Neural progenitor cell (in vitro differentiated cells): ENCODE measurements around the gene CTNNA3.

ENCODE experiments used
- CTCF ChIP-seq: fragments of 200-600 bp; sonication (generic); IDR thresholded peaks from 2 replicates; pipeline ENCODE4 v1.5.1; 2017; ENCODE audit warnings: antibody characterized with exemption, mild to moderate bottlenecking
- EZH2 ChIP-seq: fragments of 200-600 bp; sonication (generic); IDR thresholded peaks from 2 replicates; pipeline ENCODE4 v1.6.1; 2017; ENCODE audit warnings: antibody characterized with exemption, mild to moderate bottlenecking, moderate library complexity
- EZH2phosphoT487 ChIP-seq: fragments of 200-600 bp; sonication (generic); IDR thresholded peaks from 2 replicates; pipeline ENCODE4 v1.6.1; 2017; ENCODE audit warnings: antibody characterized with exemption

- no peak for TF ChIP-seq CTCF
- TF ChIP-seq EZH2 = no peak
- TF ChIP-seq EZH2phosphoT487 = no peak
Measured at GRCh38 chr10:66192162-66192831, 1503.7 kb downstream of the CTNNA3 start.
